WTC11 (cell line): ENCODE measurements around the gene EGR4.

Source experiments
- CTCF ChIP-seq: fragments of 200-600 bp; IDR thresholded peaks from 2 replicates; pipeline ENCODE4 v1.8.0; 2022; ENCODE audit warnings: antibody characterized with exemption
- JUN ChIP-seq: sonication (generic); formaldehyde crosslinking; IDR thresholded peaks from 2 replicates; pipeline ENCODE4 v1.8.0; 2023; ENCODE audit warnings: mild to moderate bottlenecking, missing genetic modification reagents

- TF ChIP-seq JUN (no peak), CTCF (no peak)
These were observed 9.6 kb downstream of the EGR4 start for GRCh38 chr2:73283545-73284295.
